Measurements from ENCODE around the gene CHRDL2.
"Not testable (repeated sequence)": the region's sequence is repeated elsewhere in the genome, so short reads cannot be mapped to it uniquely, and the experiment has no call there.

The CHRDL2 gene

DNA sequence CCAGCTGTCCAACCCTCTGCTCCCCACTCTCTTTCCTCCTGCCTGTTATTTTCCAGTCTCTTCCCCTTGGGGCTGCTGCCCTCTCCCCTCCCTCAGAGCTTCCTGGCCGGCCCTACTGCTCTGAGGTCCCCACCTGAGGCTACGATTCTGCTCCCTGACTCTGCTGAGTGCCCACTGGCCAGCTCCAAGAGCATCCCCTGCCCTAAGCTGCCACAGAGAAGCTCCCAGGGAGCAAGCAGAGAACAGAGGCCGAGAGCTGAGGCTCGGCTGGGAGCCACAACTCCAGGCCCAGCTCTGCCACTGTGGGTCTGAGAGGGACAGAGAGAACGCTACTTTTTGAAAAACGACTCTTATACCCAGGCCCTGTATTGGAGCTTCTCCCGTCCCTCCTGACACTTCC, 61.1 kb downstream of the CHRDL2 start:
- DNase-seq (ENCODE audit: low read depth in 2 of 2), result no peak

DNA sequence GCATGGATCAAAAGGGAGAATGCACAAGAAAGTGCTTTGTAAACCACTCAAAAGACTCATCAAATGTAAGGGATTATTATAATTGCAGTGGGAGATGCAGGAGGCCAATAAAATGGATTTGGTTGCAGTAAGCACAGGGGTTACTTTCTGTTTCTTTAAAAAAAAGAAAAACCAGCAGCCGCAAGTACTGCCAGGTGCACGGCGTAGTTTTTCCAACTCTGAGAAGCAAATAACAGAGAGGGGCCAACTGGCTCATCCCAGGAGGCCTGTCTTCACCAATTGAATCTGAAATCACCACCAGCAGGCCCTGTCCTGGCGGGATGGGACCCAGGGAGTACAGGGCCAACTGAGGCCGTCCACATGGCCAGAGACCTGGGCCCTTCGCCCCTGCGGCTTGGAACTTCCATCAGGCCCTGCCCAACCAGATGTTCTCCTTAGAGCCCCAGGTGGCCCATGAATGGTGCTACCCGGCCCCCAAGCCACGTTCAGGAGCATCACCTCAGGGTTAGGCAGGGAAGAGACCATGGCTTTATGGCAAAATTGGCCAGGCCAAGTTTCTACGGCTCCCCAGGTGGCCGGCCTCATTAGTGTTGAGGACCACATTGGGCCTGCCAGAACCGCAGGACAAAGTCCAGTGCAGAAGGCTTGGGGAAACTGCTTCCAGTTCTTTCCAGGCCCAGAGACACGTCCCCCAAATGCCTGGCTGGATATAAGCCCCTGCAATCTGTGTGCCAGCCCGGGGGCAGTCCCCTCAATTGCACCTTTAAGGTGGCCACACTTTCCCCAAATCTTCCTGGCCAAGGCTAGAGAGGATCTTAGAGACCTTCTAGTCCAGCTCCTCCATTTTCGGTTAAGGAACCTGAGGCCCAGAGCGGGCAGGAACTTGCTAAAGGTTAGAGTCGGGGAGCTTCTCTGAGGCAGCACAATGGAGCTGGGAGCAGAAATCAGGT, 61.7 kb downstream of the CHRDL2 start:
- DNase-seq (ENCODE audit: low read depth in 2 of 2), result no peak

DNA sequence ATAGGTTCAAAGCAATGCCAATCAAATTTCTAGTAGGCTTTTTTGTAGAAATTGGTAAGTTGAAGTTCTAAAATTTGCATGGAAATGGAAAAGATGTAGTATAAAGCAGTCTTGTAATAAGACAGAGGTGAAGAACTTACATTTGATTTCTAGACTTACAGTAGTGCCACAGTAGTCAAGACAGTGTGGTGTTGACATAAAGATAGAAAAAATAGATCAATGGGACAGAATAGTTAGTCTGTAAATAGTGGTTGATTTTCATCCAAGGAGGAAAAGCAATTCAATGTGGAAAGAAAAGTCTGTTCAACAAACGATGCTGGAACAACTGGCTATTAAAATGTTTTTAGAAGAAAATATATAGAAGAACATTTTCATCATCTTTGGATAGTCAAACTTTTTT, 67.9 kb downstream of the CHRDL2 start:
- no peak for DNase-seq (ENCODE audit: low read depth in 2 of 2)

DNA sequence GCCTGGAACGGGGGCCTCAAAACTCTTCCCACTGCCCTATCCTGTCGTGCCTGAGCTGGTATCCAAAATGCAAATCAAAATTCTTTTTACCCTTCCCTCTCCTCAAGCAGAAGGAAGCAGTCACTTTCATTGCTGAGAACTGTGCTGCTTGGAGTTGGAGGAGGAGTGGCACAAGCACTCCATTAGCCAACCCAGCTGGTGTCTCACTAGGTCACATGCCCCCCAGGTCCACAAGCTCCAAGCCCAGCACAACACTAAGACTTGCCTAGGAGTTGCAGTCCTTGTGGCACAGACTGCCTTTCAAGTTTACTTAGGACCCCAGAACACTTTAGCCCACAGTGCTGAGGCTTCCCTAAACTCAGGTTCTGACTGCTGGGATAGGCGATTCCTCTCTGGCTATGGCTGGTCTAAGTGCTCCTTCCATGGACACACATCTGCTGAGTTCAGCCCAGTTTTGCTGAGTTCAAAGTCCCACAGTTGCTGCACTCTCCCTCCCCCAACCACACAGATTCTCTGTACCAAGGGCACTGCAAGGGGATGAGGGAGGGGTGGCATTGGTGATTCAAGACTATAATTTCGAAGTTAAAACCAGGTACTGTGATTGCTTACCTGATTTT, 68.6 kb downstream of the CHRDL2 start:
- DNase-seq (ENCODE audit: low read depth in 2 of 2), result no peak

DNA sequence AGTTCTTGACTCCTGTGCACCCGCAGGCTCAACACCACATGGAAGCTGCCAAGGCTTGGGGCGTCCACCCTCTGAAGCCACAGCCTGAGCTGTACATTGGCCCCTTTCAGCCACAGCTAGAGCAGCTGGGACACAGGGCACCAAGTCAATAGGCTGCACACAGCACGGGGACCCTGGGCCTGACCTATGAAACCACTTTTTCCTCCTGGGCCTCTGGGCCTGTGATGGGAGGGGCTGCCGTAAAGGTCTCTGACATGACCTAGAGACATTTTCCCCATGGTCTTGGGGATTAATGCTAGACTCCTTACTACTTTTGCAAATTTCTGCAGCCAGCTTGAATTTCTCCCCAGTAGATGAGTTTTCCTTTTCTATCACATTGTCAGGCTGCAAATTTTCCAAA, 72.1 kb downstream of the CHRDL2 start:
- DNase-seq (ENCODE audit: low read depth in 2 of 2), result not testable (repeated sequence)

DNA sequence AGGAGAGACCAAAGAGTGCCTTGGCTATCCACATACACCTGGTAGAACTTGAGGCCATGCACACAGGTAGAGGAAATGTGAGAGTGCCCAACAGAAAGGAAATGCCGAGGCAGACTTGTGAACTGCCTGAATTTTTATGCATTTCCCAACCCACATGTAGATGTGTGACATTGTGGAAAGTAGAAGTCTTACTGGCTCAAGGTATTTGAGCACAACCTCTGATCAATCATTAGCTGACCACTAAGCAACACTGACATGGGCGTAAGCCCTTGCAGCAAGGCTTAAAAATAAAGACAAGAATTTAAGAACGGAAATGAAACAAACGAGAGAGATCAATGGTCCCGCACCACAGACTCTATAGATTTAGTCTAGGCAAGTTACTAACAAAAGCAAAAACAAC, 76.2 kb downstream of the CHRDL2 start:
- DNase-seq (ENCODE audit: low read depth in 2 of 2), result no peak

DNA sequence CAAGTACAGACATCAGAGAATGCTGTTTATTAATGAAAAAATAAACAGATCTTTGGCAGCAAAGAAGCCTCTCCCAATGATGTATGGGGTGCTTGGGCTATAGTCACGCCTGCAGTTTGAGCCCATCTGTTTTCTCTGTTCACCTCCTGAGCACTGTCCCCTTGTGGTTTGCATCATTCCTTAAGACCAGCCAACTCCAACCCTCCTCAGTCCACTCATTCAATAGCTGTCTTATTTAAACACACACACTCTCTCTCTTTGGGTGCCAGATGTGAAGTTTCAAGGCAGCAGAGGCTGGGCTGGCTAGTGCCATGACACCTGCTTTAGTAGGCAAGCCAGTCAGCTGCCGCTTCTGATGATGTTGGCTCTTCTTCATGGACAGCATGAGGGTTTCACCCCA, 80.7 kb downstream of the CHRDL2 start:
- DNase-seq (ENCODE audit: low read depth in 2 of 2), result no peak

DNA sequence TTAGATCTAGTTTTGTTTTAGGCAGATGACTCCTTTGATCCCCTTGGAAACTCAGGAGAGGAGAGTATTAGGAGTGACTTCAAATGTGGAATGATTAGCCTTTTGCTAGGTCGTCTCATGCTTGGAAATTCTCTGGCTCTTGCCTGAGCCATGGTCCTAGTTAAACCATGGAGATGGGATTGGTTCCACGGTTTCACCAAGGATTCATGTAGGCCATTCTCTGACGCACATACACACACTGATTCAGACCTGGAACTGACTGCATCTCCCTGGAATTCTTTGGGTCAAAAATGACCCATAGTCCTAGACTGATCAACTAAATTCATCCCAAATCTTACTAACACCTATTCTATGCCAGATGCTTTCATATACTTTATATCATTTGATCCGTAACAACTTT, 82.3 kb downstream of the CHRDL2 start:
- DNase-seq (ENCODE audit: low read depth in 2 of 2), result no peak

DNA sequence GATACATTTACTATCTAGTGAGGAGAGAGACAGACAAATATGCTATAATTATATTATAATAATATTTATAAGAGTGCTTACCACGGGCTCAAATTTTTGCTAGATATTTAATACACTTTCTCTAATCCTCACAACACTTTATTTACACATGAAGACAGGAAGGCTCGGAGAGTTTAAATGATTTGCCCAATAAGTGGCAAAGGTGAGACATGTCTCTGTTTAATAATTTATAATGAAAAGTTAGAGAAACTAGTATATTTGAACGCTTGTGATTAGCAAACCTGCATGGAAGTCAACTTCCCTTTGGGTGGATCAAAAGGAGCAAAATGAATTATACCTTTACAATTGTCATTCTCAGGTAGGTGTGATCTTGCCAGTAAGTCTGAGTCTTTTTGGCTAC, 83.4 kb downstream of the CHRDL2 start:
- no peak for DNase-seq (ENCODE audit: low read depth in 2 of 2)

DNA sequence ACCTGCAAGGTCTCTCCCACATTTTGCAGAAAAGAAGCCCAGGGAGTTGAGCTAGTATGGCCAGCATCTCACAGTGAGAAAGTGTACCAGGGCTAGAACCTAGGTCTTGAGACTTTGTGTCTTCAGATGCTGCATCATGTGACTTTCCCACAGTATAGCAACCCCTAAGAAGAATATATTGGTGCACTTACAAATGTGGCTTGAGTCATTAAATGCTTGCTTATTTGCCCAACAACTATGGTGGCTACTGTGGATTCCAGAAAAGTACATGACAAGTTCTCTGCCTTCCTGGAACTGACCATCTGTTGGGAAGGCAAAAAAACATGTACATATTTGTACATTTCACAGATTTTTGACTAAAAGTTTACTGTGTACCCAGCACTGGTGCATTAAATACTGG, 83.8 kb downstream of the CHRDL2 start:
- DNase-seq (ENCODE audit: low read depth in 2 of 2), result no peak

DNA sequence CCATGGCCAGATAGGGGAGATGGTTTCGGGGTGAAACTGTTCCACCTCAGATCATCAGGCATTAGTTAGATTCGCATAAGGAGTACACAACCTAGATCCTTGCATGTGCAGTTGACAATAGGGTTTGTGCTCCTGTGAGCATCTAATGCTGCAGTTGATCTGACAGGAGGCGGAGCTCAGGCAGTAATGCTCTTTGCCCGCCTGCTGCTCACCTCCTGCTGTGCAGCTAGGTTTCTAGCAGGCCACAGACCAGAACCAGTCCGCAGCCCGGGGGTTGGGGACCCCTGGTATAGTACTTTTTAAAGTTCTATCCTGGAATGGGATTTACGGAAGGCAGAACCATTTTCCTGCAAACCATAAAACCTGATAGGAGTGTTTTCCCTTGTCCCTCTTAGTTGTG, 84.3 kb downstream of the CHRDL2 start:
- DNase-seq (ENCODE audit: low read depth in 2 of 2), result no peak
